Activated T-cell treated with anti-CD3 and anti-CD28 coated beads, Interleukin-2, amount 50 U/mL, for 72 hours (primary cell): ENCODE measurements around the gene KMT2C. TPM values are rescaled to one million over a fixed set of nuclear protein-coding genes. Genes with fewer than 3 reads are reported as not detected.
"Not testable (repeated sequence)": the region's sequence is repeated elsewhere in the genome, so short reads cannot be mapped to it uniquely, and the experiment has no call there.

Experiments used
- ATAC-seq, 2 donors: fragments of 150-1000 bp; cut with Tn5 transposase; replicated peaks in 1 of 2; 2 replicates each; pipeline ENCODE4 v1.10.0; 2021; ENCODE audit warnings: moderate library complexity in 2 of 2, mild to moderate bottlenecking in 1 of 2
- DNase-seq, 2 donors: peaks; one replicate each; pipeline ENCODE4 v3.0.0; 2021 to 2022; ENCODE audit warnings: mixed read lengths in 1 of 2
- H3K27ac Mint-ChIP-seq: one replicate; pipeline ENCODE4 v1.8.0; 2022; ENCODE audit warnings: mild to moderate bottlenecking, moderate library complexity, mixed read lengths
- H3K27me3 Mint-ChIP-seq: one replicate; pipeline ENCODE4 v1.8.0; 2022; ENCODE audit warnings: low read depth, mixed read lengths
- H3K36me3 Mint-ChIP-seq, 2 donors: one replicate each; pipeline ENCODE4 v1.8.0; 2022; ENCODE audit warnings: mixed read lengths in 2 of 2, mild to moderate bottlenecking in 1 of 2; ENCODE audit not compliant: insufficient read depth in 2 of 2
- H3K4me1 Mint-ChIP-seq: one replicate; pipeline ENCODE4 v1.8.0; 2022; ENCODE audit warnings: low read depth, mixed read lengths
- H3K4me3 Mint-ChIP-seq, 2 donors: one replicate each; pipeline ENCODE4 v1.8.0; 2022; ENCODE audit warnings: mild to moderate bottlenecking in 2 of 2, mixed read lengths in 2 of 2, moderate library complexity in 2 of 2
- H3K9me3 Mint-ChIP-seq, 2 donors: one replicate each; pipeline ENCODE4 v1.8.0; 2022; ENCODE audit warnings: mixed read lengths in 2 of 2
- total RNA-seq, 2 donors: library from RNA; stranded (reverse); gene quantifications; one replicate each; pipeline ENCODE4 v1.2.3, GENCODE V29; 2022

The KMT2C gene
- total RNA-seq, 2 donors from 2014 or later = 55.6 to 60.2 TPM

GRCh38 chr7:152277687-152278086 is 158.1 kb downstream of the KMT2C start:
- H3K4me3 Mint-ChIP-seq, H3K27ac Mint-ChIP-seq, DNase-seq, H3K4me1 Mint-ChIP-seq, ATAC-seq, H3K9me3 Mint-ChIP-seq, H3K27me3 Mint-ChIP-seq, H3K36me3 Mint-ChIP-seq: not testable (repeated sequence)

GRCh38 chr7:152270427-152270826 is 165.4 kb downstream of the KMT2C start:
- DNase-seq, H3K4me1 Mint-ChIP-seq, H3K27ac Mint-ChIP-seq, ATAC-seq, H3K36me3 Mint-ChIP-seq, H3K4me3 Mint-ChIP-seq, H3K9me3 Mint-ChIP-seq, H3K27me3 Mint-ChIP-seq: not testable (repeated sequence)

- DNase-seq, H3K36me3 Mint-ChIP-seq, H3K4me3 Mint-ChIP-seq, H3K9me3 Mint-ChIP-seq, H3K27me3 Mint-ChIP-seq, ATAC-seq: not testable (repeated sequence)
- Mint-ChIP-seq H3K27ac (peak overlapping the region; percentile 5), H3K4me1 (peaks cover 10% of the 10 kb centered on the region)
Measured at GRCh38 chr7:152266859-152267258, 168.9 kb downstream of the KMT2C start.

DNA sequence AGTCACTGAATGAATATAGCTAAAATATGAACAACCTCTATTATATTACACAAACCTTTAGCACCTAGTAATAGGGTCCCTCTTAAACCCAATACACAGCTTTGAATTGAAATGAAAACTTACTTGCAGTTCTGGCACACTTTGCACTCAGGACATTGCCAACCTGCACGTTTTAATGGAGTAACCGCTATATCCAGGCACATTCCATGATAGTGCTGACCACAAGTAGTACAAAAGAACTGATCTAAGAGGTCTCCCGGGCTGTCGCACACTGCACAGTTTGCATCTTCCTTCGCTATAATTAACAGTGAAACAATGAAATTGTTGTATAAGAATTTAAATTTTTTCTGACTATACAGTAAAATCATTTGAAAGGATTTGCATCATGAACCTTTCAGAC is 170.9 kb downstream of the KMT2C start:
- not testable (repeated sequence) for DNase-seq, H3K4me3 Mint-ChIP-seq, H3K27ac Mint-ChIP-seq, H3K36me3 Mint-ChIP-seq, H3K27me3 Mint-ChIP-seq, H3K9me3 Mint-ChIP-seq, ATAC-seq
- peaks cover 13% of the 10 kb centered on the region for H3K4me1 Mint-ChIP-seq

- H3K27me3 Mint-ChIP-seq, ATAC-seq, H3K36me3 Mint-ChIP-seq, DNase-seq, H3K9me3 Mint-ChIP-seq, H3K4me3 Mint-ChIP-seq: not testable (repeated sequence)
- H3K27ac Mint-ChIP-seq = peak overlapping the region; percentile 61
- H3K4me1 Mint-ChIP-seq = peaks cover 17% of the 10 kb centered on the region
Measured at GRCh38 chr7:152262146-152262545, 173.7 kb downstream of the KMT2C start.

DNA sequence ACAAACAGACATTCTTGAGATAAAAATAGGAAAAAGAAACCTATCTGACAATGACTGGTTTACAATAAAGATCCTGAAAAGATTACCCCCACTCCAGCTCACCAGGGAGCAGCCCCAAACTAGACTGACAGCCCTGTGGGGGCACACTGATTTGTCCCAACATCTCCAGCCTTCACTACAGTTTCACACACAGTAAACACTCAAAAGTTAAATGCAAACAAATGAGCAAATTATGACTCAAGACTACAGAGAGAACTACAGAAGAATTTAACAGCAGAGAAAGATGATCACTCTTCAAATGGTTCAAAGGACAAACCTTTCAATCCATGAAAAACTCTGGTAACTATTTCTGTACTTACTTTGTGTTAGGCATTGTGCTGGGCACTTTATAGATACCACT is 176.2 kb downstream of the KMT2C start:
- peaks cover 14% of the 10 kb centered on the region for H3K4me1 Mint-ChIP-seq
- not testable (repeated sequence) for DNase-seq, H3K27me3 Mint-ChIP-seq, H3K9me3 Mint-ChIP-seq, H3K27ac Mint-ChIP-seq, ATAC-seq, H3K36me3 Mint-ChIP-seq, H3K4me3 Mint-ChIP-seq

DNA sequence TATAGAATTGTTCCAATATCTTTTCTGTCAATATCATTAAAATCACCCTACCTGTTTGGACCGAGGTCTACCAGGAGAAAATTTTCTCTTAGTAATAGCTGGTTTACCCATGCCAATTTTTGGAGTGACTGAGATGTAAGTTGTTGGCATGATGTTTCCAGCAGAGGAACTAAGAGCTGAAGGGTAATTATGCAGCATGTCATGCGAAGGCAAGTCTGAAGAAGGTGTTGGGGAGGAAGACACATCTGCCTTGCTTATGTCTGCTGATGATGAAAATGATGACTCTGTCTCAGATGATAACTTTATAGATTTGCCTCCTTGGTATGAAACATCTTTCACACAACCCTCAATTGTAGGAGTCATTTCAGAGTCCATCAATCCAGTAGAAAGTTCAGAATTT is 188.0 kb downstream of the KMT2C start:
- DNase-seq, H3K27ac Mint-ChIP-seq, H3K4me1 Mint-ChIP-seq, ATAC-seq, H3K4me3 Mint-ChIP-seq, H3K9me3 Mint-ChIP-seq, H3K27me3 Mint-ChIP-seq: not testable (repeated sequence)
- H3K36me3 Mint-ChIP-seq = peaks cover 2 to 10% of the 10 kb centered on the region in 2 donors

DNA sequence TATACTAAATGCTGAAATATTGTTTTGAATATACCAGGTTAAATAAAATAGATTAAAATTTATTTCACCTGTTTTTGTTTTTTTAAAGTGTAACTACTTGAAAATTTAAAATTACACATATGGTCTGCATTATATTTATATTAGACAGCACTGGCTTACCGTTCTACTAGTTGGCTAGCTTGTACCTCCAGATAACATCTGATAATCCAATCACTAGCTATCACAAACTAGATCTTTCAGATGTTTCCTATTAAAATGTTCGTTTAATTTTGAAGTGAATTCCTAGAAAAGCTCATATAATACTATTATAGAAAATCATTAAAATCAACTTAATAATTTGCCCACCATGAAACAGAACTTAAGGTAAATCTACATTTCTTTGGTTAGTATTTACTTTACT is 190.4 kb downstream of the KMT2C start:
- not testable (repeated sequence) for H3K9me3 Mint-ChIP-seq, H3K4me1 Mint-ChIP-seq, H3K36me3 Mint-ChIP-seq, DNase-seq, H3K27ac Mint-ChIP-seq, ATAC-seq, H3K4me3 Mint-ChIP-seq, H3K27me3 Mint-ChIP-seq

DNA sequence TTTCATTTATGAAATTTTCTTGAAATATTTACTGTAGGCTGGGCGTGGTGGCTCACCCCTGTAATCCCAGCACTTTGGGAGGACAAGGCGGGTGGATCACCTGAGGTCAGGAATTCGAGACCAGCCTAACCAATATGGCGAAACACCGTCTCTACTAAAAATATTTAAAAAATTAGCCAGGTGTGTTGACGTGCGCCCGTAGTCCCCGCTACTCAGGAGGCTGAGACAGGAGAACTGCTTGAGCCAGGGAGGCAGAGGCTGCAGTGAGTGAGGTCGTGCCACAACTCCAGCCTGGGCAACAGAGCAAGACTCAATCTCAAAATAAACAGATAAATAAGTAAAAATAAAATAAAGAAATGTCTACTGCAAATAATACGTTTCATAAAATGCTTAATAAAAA is 192.3 kb downstream of the KMT2C start:
- DNase-seq, H3K36me3 Mint-ChIP-seq, H3K9me3 Mint-ChIP-seq, H3K4me3 Mint-ChIP-seq, H3K27me3 Mint-ChIP-seq, H3K27ac Mint-ChIP-seq, ATAC-seq: not testable (repeated sequence)
- H3K4me1 Mint-ChIP-seq = peaks cover 11% of the 10 kb centered on the region

DNA sequence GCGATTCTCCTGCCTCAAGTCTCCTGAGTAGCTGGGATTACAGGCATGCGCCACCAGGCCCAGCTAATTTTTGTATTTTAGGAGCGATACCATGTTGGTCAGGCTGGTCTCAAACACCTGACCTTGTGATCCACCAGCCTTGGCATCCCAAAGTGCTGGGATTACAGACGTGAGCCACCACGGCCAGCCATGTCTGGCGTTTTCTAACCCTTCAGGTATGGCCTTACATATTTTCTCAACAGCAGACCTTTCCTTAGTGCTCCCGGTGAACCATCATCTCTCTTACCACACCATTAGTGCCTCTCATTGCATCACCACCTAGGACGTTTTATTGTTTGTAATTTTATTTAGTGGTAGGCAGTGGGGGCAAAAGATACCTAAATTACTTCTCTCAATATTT is 194.5 kb downstream of the KMT2C start:
- not testable (repeated sequence) for H3K4me3 Mint-ChIP-seq, DNase-seq, H3K9me3 Mint-ChIP-seq, H3K36me3 Mint-ChIP-seq, H3K27me3 Mint-ChIP-seq, ATAC-seq
- Mint-ChIP-seq H3K27ac (peak overlapping the region; percentile 4), H3K4me1 (peaks cover 11% of the 10 kb centered on the region)

DNA sequence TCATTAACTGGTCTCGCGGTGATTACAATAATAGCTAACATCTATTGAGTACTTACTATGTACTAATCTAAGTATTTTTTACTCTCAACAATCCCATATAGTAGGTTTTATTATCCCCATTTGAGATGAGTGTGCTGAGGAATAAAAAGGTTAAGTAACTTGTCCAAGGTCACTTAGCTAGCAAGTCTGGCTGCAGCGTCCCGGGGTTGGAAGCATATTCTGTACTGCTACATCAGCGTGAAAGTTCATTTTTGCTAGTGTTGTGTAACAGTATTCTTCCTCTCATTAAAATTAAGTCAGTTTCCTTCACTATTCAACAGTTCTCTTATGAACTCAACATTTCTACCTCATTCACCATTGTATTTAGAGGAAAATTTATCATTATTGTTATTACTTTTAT is 199.5 kb downstream of the KMT2C start:
- not testable (repeated sequence) for ATAC-seq, H3K9me3 Mint-ChIP-seq, H3K27ac Mint-ChIP-seq, H3K36me3 Mint-ChIP-seq, H3K4me3 Mint-ChIP-seq, H3K27me3 Mint-ChIP-seq, DNase-seq
- peaks cover 11% of the 10 kb centered on the region for H3K4me1 Mint-ChIP-seq

DNA sequence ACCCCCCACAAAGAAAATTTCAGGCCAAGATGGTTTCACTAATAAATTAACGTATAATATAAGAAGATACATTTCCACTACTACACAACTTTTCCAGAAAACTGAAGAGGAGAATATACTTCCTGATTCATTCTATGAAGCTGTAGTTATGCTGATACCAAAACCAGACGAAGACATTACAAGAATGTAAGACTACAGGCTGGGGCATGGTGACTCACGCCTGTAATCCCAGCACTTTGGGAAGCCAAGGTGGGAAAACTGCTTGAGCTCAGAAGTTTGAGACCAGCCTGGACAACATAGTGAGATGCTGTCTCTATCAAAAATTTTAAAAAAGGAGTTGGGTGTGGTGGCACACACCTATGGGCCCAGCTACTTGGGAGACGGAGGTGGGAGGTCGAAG is 201.4 kb downstream of the KMT2C start:
- not testable (repeated sequence) for DNase-seq, H3K27ac Mint-ChIP-seq, H3K4me3 Mint-ChIP-seq, H3K4me1 Mint-ChIP-seq, ATAC-seq, H3K36me3 Mint-ChIP-seq, H3K9me3 Mint-ChIP-seq, H3K27me3 Mint-ChIP-seq

DNA sequence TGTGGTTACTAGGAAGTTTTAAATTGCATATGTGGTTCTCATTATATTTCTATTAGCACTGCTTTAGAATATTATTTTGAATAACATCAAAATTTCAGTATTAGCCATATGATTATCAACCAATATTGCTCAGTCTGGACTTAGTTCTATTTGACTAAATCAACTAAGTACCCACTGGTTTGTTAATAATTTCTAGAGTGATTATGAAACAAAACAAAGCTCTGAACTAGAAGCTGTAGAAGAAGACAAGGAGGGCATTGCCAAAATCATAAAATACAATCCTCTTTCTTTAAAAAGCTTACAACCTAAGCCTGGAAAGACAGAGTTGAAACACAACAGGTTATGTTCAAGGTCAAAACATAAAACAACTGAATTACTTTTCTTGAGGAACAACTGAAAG is 204.7 kb downstream of the KMT2C start:
- no peak for DNase-seq
- no peaks in the 10 kb centered on the region for H3K27me3 Mint-ChIP-seq
- H3K4me3 Mint-ChIP-seq = no peak overlapping the region
- no peaks in the 10 kb centered on the region for H3K4me1 Mint-ChIP-seq
- H3K27ac Mint-ChIP-seq = no peak overlapping the region
- H3K9me3 Mint-ChIP-seq = no peaks in the 10 kb centered on the region
- H3K36me3 Mint-ChIP-seq = peaks cover 0 to 1% of the 10 kb centered on the region in 2 donors
- no peak for ATAC-seq

- H3K4me1 Mint-ChIP-seq, H3K9me3 Mint-ChIP-seq, DNase-seq, H3K27ac Mint-ChIP-seq, H3K27me3 Mint-ChIP-seq, ATAC-seq, H3K4me3 Mint-ChIP-seq: not testable (repeated sequence)
- H3K36me3 Mint-ChIP-seq = peaks cover under 1 to 14% of the 10 kb centered on the region in 2 donors
Measured at GRCh38 chr7:152219556-152219955, 216.2 kb downstream of the KMT2C start.
